Stimulated activated effector memory CD8-positive, alpha-beta T cell treated with anti-CD3 and anti-CD28 coated beads, Interleukin-12 subunit alpha, Interleukin-12 subunit beta, amount 100 ng/mL, for 72 hours (primary cell): ENCODE results near the gene SLC17A8.
A peak's percentile ranks its signal among the peaks of the same experiment; 100 is the strongest.

ENCODE experiments used
- ATAC-seq: fragments of 150-1000 bp; cut with Tn5 transposase; 2 replicates; pipeline ENCODE4 v1.10.0; 2021
- DNase-seq, 2 donors: peaks; one replicate each; pipeline ENCODE4 v3.0.0; 2021 to 2022; ENCODE audit warnings: low spot score in 2 of 2
- H3K27ac Mint-ChIP-seq: one replicate; pipeline ENCODE4 v1.8.0; 2022; ENCODE audit warnings: mild to moderate bottlenecking, mixed read lengths
- H3K36me3 Mint-ChIP-seq: one replicate; pipeline ENCODE4 v1.8.0; 2022; ENCODE audit warnings: mild to moderate bottlenecking, mixed read lengths
- H3K4me1 Mint-ChIP-seq: one replicate; pipeline ENCODE4 v1.8.0; 2022; ENCODE audit warnings: mixed read lengths
- H3K4me3 Mint-ChIP-seq: one replicate; pipeline ENCODE4 v1.8.0; 2022; ENCODE audit warnings: mild to moderate bottlenecking, mixed read lengths
- H3K9me3 Mint-ChIP-seq: one replicate; pipeline ENCODE4 v1.8.0; 2022; ENCODE audit warnings: mixed read lengths

Gene SLC17A8

GRCh38 chr12:100348657-100349454, 8.0 kb upstream of the SLC17A8 start:
- ATAC-seq (no peak), DNase-seq (no peak)
- Mint-ChIP-seq H3K27ac (no peak overlapping the region), H3K4me3 (no peak overlapping the region), H3K9me3 (no peaks in the 10 kb centered on the region), H3K36me3 (no peaks in the 10 kb centered on the region), H3K4me1 (no peaks in the 10 kb centered on the region)

GRCh38 chr12:100359248-100359647, 2.4 kb downstream of the SLC17A8 start:
- H3K4me1 Mint-ChIP-seq: no peaks in the 10 kb centered on the region
- no peaks in the 10 kb centered on the region for H3K36me3 Mint-ChIP-seq
- no peaks in the 10 kb centered on the region for H3K9me3 Mint-ChIP-seq
- H3K4me3 Mint-ChIP-seq: no peak overlapping the region
- no peak for DNase-seq
- H3K27ac Mint-ChIP-seq: no peak overlapping the region
- ATAC-seq: no peak

GRCh38 chr12:100359822-100360221, 2.9 kb downstream of the SLC17A8 start:
- ATAC-seq (no peak), DNase-seq (peak in 1 of 2 donors; percentile 1)
- Mint-ChIP-seq H3K27ac (no peak overlapping the region), H3K36me3 (no peaks in the 10 kb centered on the region), H3K4me3 (no peak overlapping the region), H3K9me3 (no peaks in the 10 kb centered on the region), H3K4me1 (no peaks in the 10 kb centered on the region)

GRCh38 chr12:100360450-100360849, 3.6 kb downstream of the SLC17A8 start:
- Mint-ChIP-seq H3K36me3 (no peaks in the 10 kb centered on the region), H3K4me3 (no peak overlapping the region), H3K9me3 (no peaks in the 10 kb centered on the region), H3K4me1 (no peaks in the 10 kb centered on the region), H3K27ac (no peak overlapping the region)
- ATAC-seq (no peak), DNase-seq (peak in 1 of 2 donors; percentile 3)

GRCh38 chr12:100364324-100364723, 7.5 kb downstream of the SLC17A8 start:
- DNase-seq: no peak
- peak; percentile 20 for ATAC-seq
- H3K4me3 Mint-ChIP-seq: no peak overlapping the region
- H3K27ac Mint-ChIP-seq: no peak overlapping the region
- H3K4me1 Mint-ChIP-seq: no peaks in the 10 kb centered on the region
- H3K9me3 Mint-ChIP-seq: no peaks in the 10 kb centered on the region
- H3K36me3 Mint-ChIP-seq: no peaks in the 10 kb centered on the region

GRCh38 chr12:100365411-100365810, 8.5 kb downstream of the SLC17A8 start:
- ATAC-seq: no peak
- Mint-ChIP-seq H3K9me3 (peaks cover 4% of the 10 kb centered on the region), H3K27ac (no peak overlapping the region), H3K4me1 (no peaks in the 10 kb centered on the region), H3K36me3 (no peaks in the 10 kb centered on the region), H3K4me3 (no peak overlapping the region)
- DNase-seq: no peak

- Mint-ChIP-seq H3K9me3 (peaks cover 4% of the 10 kb centered on the region), H3K4me3 (no peak overlapping the region), H3K36me3 (no peaks in the 10 kb centered on the region), H3K4me1 (no peaks in the 10 kb centered on the region), H3K27ac (no peak overlapping the region)
- DNase-seq (no peak), ATAC-seq (no peak)
These were observed 11.2 kb downstream of the SLC17A8 start for GRCh38 chr12:100368066-100368465.

- H3K9me3 Mint-ChIP-seq: peaks cover 4% of the 10 kb centered on the region
- DNase-seq (no peak), ATAC-seq (no peak)
- H3K4me3 Mint-ChIP-seq: no peak overlapping the region
- H3K27ac Mint-ChIP-seq: no peak overlapping the region
- H3K4me1 Mint-ChIP-seq: no peaks in the 10 kb centered on the region
- no peaks in the 10 kb centered on the region for H3K36me3 Mint-ChIP-seq
These were observed 14.3 kb downstream of the SLC17A8 start for GRCh38 chr12:100371146-100371545.

GRCh38 chr12:100372853-100373640, 16.2 kb downstream of the SLC17A8 start:
- Mint-ChIP-seq H3K27ac (no peak overlapping the region), H3K4me1 (no peaks in the 10 kb centered on the region), H3K9me3 (peaks cover 4% of the 10 kb centered on the region), H3K36me3 (no peaks in the 10 kb centered on the region), H3K4me3 (no peak overlapping the region)
- DNase-seq: no peak
- ATAC-seq: no peak

- no peaks in the 10 kb centered on the region for H3K36me3 Mint-ChIP-seq
- no peaks in the 10 kb centered on the region for H3K9me3 Mint-ChIP-seq
- no peak overlapping the region for H3K4me3 Mint-ChIP-seq
- ATAC-seq (peak; percentile 28), DNase-seq (no peak)
- no peaks in the 10 kb centered on the region for H3K4me1 Mint-ChIP-seq
- no peak overlapping the region for H3K27ac Mint-ChIP-seq
These were observed 18.3 kb downstream of the SLC17A8 start for GRCh38 chr12:100375038-100375735.

GRCh38 chr12:100376161-100376560, 19.3 kb downstream of the SLC17A8 start:
- no peaks in the 10 kb centered on the region for H3K9me3 Mint-ChIP-seq
- no peaks in the 10 kb centered on the region for H3K4me1 Mint-ChIP-seq
- no peaks in the 10 kb centered on the region for H3K36me3 Mint-ChIP-seq
- H3K4me3 Mint-ChIP-seq: no peak overlapping the region
- DNase-seq (no peak), ATAC-seq (no peak)
- H3K27ac Mint-ChIP-seq: no peak overlapping the region

- no peak overlapping the region for H3K4me3 Mint-ChIP-seq
- H3K4me1 Mint-ChIP-seq: no peaks in the 10 kb centered on the region
- ATAC-seq (no peak), DNase-seq (no peak)
- H3K36me3 Mint-ChIP-seq: no peaks in the 10 kb centered on the region
- H3K27ac Mint-ChIP-seq: no peak overlapping the region
- no peaks in the 10 kb centered on the region for H3K9me3 Mint-ChIP-seq
These were observed 24.5 kb downstream of the SLC17A8 start for GRCh38 chr12:100381379-100381778.

- no peak for DNase-seq
- Mint-ChIP-seq H3K9me3 (no peaks in the 10 kb centered on the region), H3K27ac (no peak overlapping the region), H3K4me1 (no peaks in the 10 kb centered on the region), H3K36me3 (no peaks in the 10 kb centered on the region), H3K4me3 (no peak overlapping the region)
- ATAC-seq: no peak
These were observed 25.5 kb downstream of the SLC17A8 start for GRCh38 chr12:100382338-100382737.

- no peak for ATAC-seq
- no peak overlapping the region for H3K27ac Mint-ChIP-seq
- H3K36me3 Mint-ChIP-seq: no peaks in the 10 kb centered on the region
- no peak overlapping the region for H3K4me3 Mint-ChIP-seq
- H3K9me3 Mint-ChIP-seq: no peaks in the 10 kb centered on the region
- H3K4me1 Mint-ChIP-seq: no peaks in the 10 kb centered on the region
- no peak for DNase-seq
These were observed 27.0 kb downstream of the SLC17A8 start for GRCh38 chr12:100383586-100384558.

- peak; percentile 49 for ATAC-seq
- Mint-ChIP-seq H3K27ac (no peak overlapping the region), H3K4me1 (no peaks in the 10 kb centered on the region), H3K4me3 (no peak overlapping the region), H3K9me3 (no peaks in the 10 kb centered on the region), H3K36me3 (no peaks in the 10 kb centered on the region)
- DNase-seq: no peak
These were observed 27.7 kb downstream of the SLC17A8 start for GRCh38 chr12:100384559-100384935.
